H1 (cell line): ENCODE data around the gene CCL22. TPM values are rescaled to one million over a fixed set of nuclear protein-coding genes. Genes with fewer than 3 reads are reported as not detected.

ENCODE experiments used
- CTCF ChIA-PET: fragments of 300-600 bp; sonication (Branson Sonifier 250); formaldehyde crosslinking; loops from one replicate; lab custom pipeline; 2021; ENCODE audit not compliant: partially characterized antibody; lab: Charles Lee
- POLR2A ChIA-PET: fragments of 300-600 bp; sonication (Branson Sonifier 250); formaldehyde crosslinking; loops from one replicate; lab custom pipeline; 2021; ENCODE audit warnings: inconsistent platforms; ENCODE audit not compliant: partially characterized antibody; lab: Charles Lee
- DNase-seq, 2 experiments: peaks; one replicate each; pipeline versions ENCODE4 v3.0.0 to v3.0.0-alpha.2; 2010 to 2022; ENCODE audit warnings: low spot score in 2 of 2, low read depth in 1 of 2, mixed read lengths in 1 of 2
- FAIRE-seq: peaks from 2 replicates; lab custom pipeline; 2011; peaks lifted over from hg19 to GRCh38; lab: Jason Lieb, UNC
- H2AFZ ChIP-seq: 2 replicates; pipeline ENCODE4 v1.8.1; 2012; ENCODE audit warnings: low read length, inconsistent platforms
- H2AK5ac ChIP-seq: 2 replicates; pipeline ENCODE4 v1.6.1; 2013; ENCODE audit warnings: low read depth, low read length
- H2BK120ac ChIP-seq: replicated peaks from 2 replicates; pipeline ENCODE3; 2013; ENCODE audit warnings: low read depth, low read length, inconsistent platforms
- H2BK12ac ChIP-seq: 2 replicates; pipeline ENCODE4 v1.6.1; 2013; ENCODE audit warnings: low read depth, low read length
- H2BK15ac ChIP-seq: 2 replicates; pipeline ENCODE4 v1.6.1; 2013; ENCODE audit warnings: low read length
- H2BK20ac ChIP-seq: 2 replicates; pipeline ENCODE4 v1.6.1; 2013; ENCODE audit warnings: low read length
- H2BK5ac ChIP-seq: 2 replicates; pipeline ENCODE4 v1.6.1; 2013; ENCODE audit warnings: low read depth, low read length
- H3K14ac ChIP-seq: 2 replicates; pipeline ENCODE4 v1.6.1; 2013; ENCODE audit warnings: inconsistent platforms; ENCODE audit not compliant: insufficient read length
- H3K18ac ChIP-seq: 2 replicates; pipeline ENCODE4 v1.6.1; 2013; ENCODE audit warnings: low read length; ENCODE audit errors: extremely low read depth
- H3K23ac ChIP-seq: 2 replicates; pipeline ENCODE4 v1.6.1; 2013; ENCODE audit warnings: inconsistent platforms; ENCODE audit not compliant: insufficient read length
- H3K23me2 ChIP-seq: 2 replicates; pipeline ENCODE4 v1.6.1; 2013; ENCODE audit warnings: low read depth, low read length
- H3K27ac ChIP-seq: 2 replicates; pipeline ENCODE4 v1.6.1; 2011; ENCODE audit warnings: low read depth, low read length, inconsistent platforms
- H3K27me3 ChIP-seq, 4 experiments: replicated peaks in 1 of 4; 1 replicate in 1 of 4; 2 replicates in 3 of 4; pipeline versions ENCODE4 v1.6.1 to v1.8.1; 2011 to 2013; ENCODE audit warnings: low read length in 3 of 4, mild to moderate bottlenecking in 3 of 4, inconsistent platforms in 2 of 4, mixed read lengths in 2 of 4, moderate library complexity in 1 of 4; ENCODE audit not compliant: control insufficient read depth in 3 of 4, insufficient read depth in 3 of 4; ENCODE audit errors: extremely low read depth in 1 of 4
- H3K36me3 ChIP-seq, 4 experiments: 2 replicates each; pipeline versions ENCODE4 v1.6.1 to v1.8.1; 2011 to 2013; ENCODE audit warnings: mild to moderate bottlenecking in 4 of 4, low read length in 3 of 4, moderate library complexity in 2 of 4, control low read depth in 1 of 4, inconsistent platforms in 1 of 4; ENCODE audit not compliant: insufficient read depth in 4 of 4, control insufficient read depth in 2 of 4
- H3K4ac ChIP-seq: replicated peaks from 2 replicates; pipeline ENCODE3; 2013; ENCODE audit warnings: low read length, low read depth, mixed read lengths, inconsistent platforms; ENCODE audit not compliant: insufficient read length
- H3K4me1 ChIP-seq, 4 experiments: replicated peaks in 1 of 4; 1 replicate in 1 of 4; 2 replicates in 3 of 4; pipeline versions ENCODE4 v1.6.1 to v1.8.1; 2011 to 2013; ENCODE audit warnings: low read length in 3 of 4, inconsistent platforms in 2 of 4, mixed read lengths in 1 of 4; ENCODE audit not compliant: insufficient read depth in 4 of 4, control insufficient read depth in 3 of 4
- H3K4me2 ChIP-seq, 2 experiments: 2 replicates each; pipeline versions ENCODE4 v1.6.1 to v1.8.1; 2011 to 2013; ENCODE audit warnings: low read depth in 2 of 2, low read length in 2 of 2, control low read depth in 1 of 2, inconsistent platforms in 1 of 2, mild to moderate bottlenecking in 1 of 2; ENCODE audit not compliant: insufficient read depth in 1 of 2
- H3K4me3 ChIP-seq, 4 experiments: fragments of 200-600, 300-600 bp in 1 of 4; sonication (generic), shearing (Covaris generic), sonication (Bioruptor Twin) in 1 of 4; 2 replicates each; pipeline versions ENCODE4 v1.5.1 to v1.8.1; 2011 to 2016; ENCODE audit warnings: low read length in 4 of 4, low read depth in 3 of 4, control low read depth in 2 of 4, inconsistent platforms in 2 of 4, mild to moderate bottlenecking in 2 of 4, mixed read lengths in 1 of 4, moderate library complexity in 1 of 4; ENCODE audit not compliant: insufficient read depth in 2 of 4; ENCODE audit errors: extremely low read depth in 1 of 4
- H3K56ac ChIP-seq: replicated peaks from 2 replicates; pipeline ENCODE3; 2013; ENCODE audit warnings: low read depth, mild to moderate bottlenecking, mixed read lengths, low read length, inconsistent platforms; ENCODE audit not compliant: insufficient read length
- H3K79me1 ChIP-seq: 2 replicates; pipeline ENCODE4 v1.6.1; 2013; ENCODE audit warnings: low read depth, low read length, control low read depth
- H3K79me2 ChIP-seq, 2 experiments: 2 replicates each; pipeline versions ENCODE4 v1.6.1 to v1.8.1; 2012 to 2013; ENCODE audit warnings: low read length in 2 of 2, mild to moderate bottlenecking in 2 of 2, inconsistent platforms in 1 of 2; ENCODE audit not compliant: insufficient read depth in 2 of 2, control insufficient read depth in 1 of 2
- H3K9ac ChIP-seq, 4 experiments: replicated peaks in 1 of 4; 1 replicate in 1 of 4; 2 replicates in 3 of 4; pipeline versions ENCODE4 v1.6.1 to v1.8.1; 2011 to 2013; ENCODE audit warnings: low read depth in 3 of 4, low read length in 3 of 4, control low read depth in 2 of 4, mild to moderate bottlenecking in 2 of 4, moderate library complexity in 2 of 4, inconsistent platforms in 1 of 4; ENCODE audit errors: extremely low read depth in 1 of 4
- H3K9me3 ChIP-seq, 2 experiments: 2 replicates each; pipeline versions ENCODE4 v1.6.1 to v1.8.1; 2012 to 2013; ENCODE audit warnings: mild to moderate bottlenecking in 2 of 2, moderate library complexity in 2 of 2, control low read depth in 1 of 2, inconsistent platforms in 1 of 2, low read depth in 1 of 2, low read length in 1 of 2, mixed read lengths in 1 of 2; ENCODE audit not compliant: insufficient read depth in 2 of 2
- H4K20me1 ChIP-seq, 2 experiments: replicated peaks in 1 of 2; 2 replicates each; pipeline versions ENCODE3 to v1.8.1; 2011 to 2013; ENCODE audit warnings: inconsistent platforms in 2 of 2, low read length in 2 of 2, mild to moderate bottlenecking in 1 of 2; ENCODE audit not compliant: insufficient read depth in 2 of 2, control insufficient read depth in 1 of 2
- H4K5ac ChIP-seq: 2 replicates; pipeline ENCODE4 v1.6.1; 2013; ENCODE audit warnings: low read length, low read depth, mixed read lengths, inconsistent platforms; ENCODE audit not compliant: insufficient read length
- H4K8ac ChIP-seq: 2 replicates; pipeline ENCODE4 v1.8.0; 2013; ENCODE audit warnings: mild to moderate bottlenecking, moderate library complexity, low read length, inconsistent platforms; ENCODE audit not compliant: insufficient read depth; ENCODE audit errors: extremely low read depth
- H4K91ac ChIP-seq: replicated peaks from 2 replicates; pipeline ENCODE3; 2013; ENCODE audit warnings: low read length, mixed read lengths, inconsistent platforms; ENCODE audit not compliant: insufficient read length
- ASH2L ChIP-seq: fragments of 200-600, 300-600 bp; sonication (generic); IDR thresholded peaks from one replicate; pipeline ENCODE4 v1.7.1; 2017; ENCODE audit warnings: low read length
- BRCA1 ChIP-seq: IDR thresholded peaks from 2 replicates; pipeline ENCODE4 v1.6.1; 2012; ENCODE audit warnings: low read depth, low read length, improper control_type of control experiment
- E2F6 ChIP-seq: IDR thresholded peaks from 2 replicates; pipeline ENCODE4 v1.6.1; 2012; ENCODE audit warnings: inconsistent platforms
- HDAC2 ChIP-seq, 2 experiments: fragments of 300-600 bp in 1 of 2; sonication (generic) in 1 of 2; IDR thresholded peaks; 2 replicates each; pipeline ENCODE4 v1.6.1; 2011 to 2012; ENCODE audit warnings: low read depth in 2 of 2, low read length in 2 of 2, mild to moderate bottlenecking in 2 of 2, moderate library complexity in 2 of 2, borderline replicate concordance in 1 of 2, inconsistent platforms in 1 of 2
- POLR2A ChIP-seq, 2 experiments: IDR thresholded peaks; 1 replicate in 1 of 2; 2 replicates in 1 of 2; pipeline ENCODE4 v1.6.1; 2011; ENCODE audit warnings: low read depth in 2 of 2, low read length in 2 of 2, mild to moderate bottlenecking in 2 of 2; ENCODE audit errors: control extremely low read depth in 1 of 2
- POLR2AphosphoS5 ChIP-seq: IDR thresholded peaks from 2 replicates; pipeline ENCODE4 v1.6.1; 2011; ENCODE audit warnings: low read depth, low read length
- RFX5 ChIP-seq: IDR thresholded peaks from 2 replicates; pipeline ENCODE4 v1.6.1; 2011; ENCODE audit warnings: low read depth, low read length, improper control_type of control experiment, borderline replicate concordance
- SP4 ChIP-seq: IDR thresholded peaks from 2 replicates; pipeline ENCODE4 v1.6.1; 2012; ENCODE audit warnings: low read length, inconsistent platforms
- SUZ12 ChIP-seq: fragments of 200-600 bp; sonication (generic); IDR thresholded peaks from 2 replicates; pipeline ENCODE4 v1.6.1; 2012; ENCODE audit warnings: mild to moderate bottlenecking, inconsistent platforms, low read length, moderate library complexity, mixed read lengths
- TAF7 ChIP-seq: optimal IDR thresholded peaks from 2 replicates; pipeline ENCODE3; 2011; ENCODE audit warnings: low read depth, mild to moderate bottlenecking, inconsistent platforms, low read length, moderate library complexity, borderline replicate concordance
- WGBS, 2 experiments: shearing (Covaris generic) in 1 of 2; methylation state at CpG; one replicate each; pipeline versions ENCODE4 v1.1.6 to v1.1.7; 2013 to 2015; ENCODE audit warnings: low lambda C conversion rate in 2 of 2, mixed read lengths in 2 of 2, inconsistent platforms in 1 of 2, low coverage in 1 of 2, missing lambda C conversion rate in 1 of 2; ENCODE audit not compliant: insufficient replicate concordance in 2 of 2, insufficient coverage in 1 of 2, insufficient read length in 1 of 2; ENCODE audit errors: extremely low coverage in 1 of 2, missing lambda C conversion rate in 1 of 2; 5-methylcytosine and 5-hydroxymethylcytosine counted together
- polyA plus RNA-seq, 7 experiments: library from polyadenylated mRNA; depleted of rRNA in 3 of 7; stranded (reverse) in 5 of 7; unstranded in 2 of 7; fragments of >200 nt in 5 of 7; fragments of 200-250 nt in 2 of 7; gene quantifications; 1 replicate in 5 of 7; 2 replicates in 1 of 7; 4 replicates in 1 of 7; pipeline versions ENCODE4 v1.2.1 to v1.2.3, GENCODE V29; 2011 to 2013; ENCODE audit warnings: missing spikeins in 2 of 7, mixed read lengths in 2 of 7
- total RNA-seq: library from RNA; stranded (reverse); fragmentation: NEBNext Ultra II Directional; extraction: Animal tissue kit (Norgen Biotek cat#: 25700); gene quantifications from 2 replicates; pipeline ENCODE4 v1.2.1, GENCODE V29; 2021

The CCL22 gene
- total and polyA plus RNA-seq, 2 of the 8 experiments (the other 6 are each of a cell fraction or from before 2014, with no cell fraction given) = not detected

DNA sequence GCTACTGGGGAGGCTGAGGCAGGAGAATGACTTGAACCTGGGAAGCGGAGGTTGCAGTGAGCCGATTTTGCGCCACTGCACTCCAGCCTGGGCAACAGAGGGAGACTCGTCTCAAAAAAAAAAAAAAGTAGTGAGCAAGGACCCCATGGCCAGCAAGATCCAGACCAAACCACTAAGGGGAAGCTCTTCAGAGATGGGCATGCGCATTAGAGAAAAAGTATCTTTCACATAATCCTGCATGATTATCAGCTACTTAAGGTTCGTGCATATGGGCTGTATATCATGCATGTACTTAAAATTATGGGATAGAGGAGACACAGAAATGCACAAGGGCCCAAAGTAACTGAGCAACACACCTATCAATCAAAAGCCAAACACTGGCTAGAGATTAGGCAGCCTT lies 10.7 kb upstream of the CCL22 start:
- Histone ChIP-seq H3K27me3 (peaks cover 0 to 2% (median 0%) of the 10 kb centered on the region in 4 experiments; a peak in 1 of 7 replicates), H3K23me2 (no peaks in the 10 kb centered on the region), H2BK12ac (no peak overlapping the region), H3K36me3 (no peaks in the 10 kb centered on the region), H4K8ac (no peak overlapping the region), H2AK5ac (no peak overlapping the region), H3K9ac (no peak overlapping the region), H3K56ac (no peak overlapping the region), H4K20me1 (no peaks in the 10 kb centered on the region), H3K18ac (no peak overlapping the region), H2BK5ac (no peak overlapping the region), H3K4ac (no peak overlapping the region), H3K4me2 (no peak overlapping the region), H2AFZ (no peak overlapping the region), H3K4me3 (no peak overlapping the region), H2BK20ac (no peak overlapping the region), H3K4me1 (no peaks in the 10 kb centered on the region), H3K9me3 (no peaks in the 10 kb centered on the region), H3K27ac (no peak overlapping the region), H3K79me2 (no peaks in the 10 kb centered on the region), H2BK120ac (no peak overlapping the region), H4K91ac (no peak overlapping the region), H3K79me1 (no peaks in the 10 kb centered on the region), H3K23ac (no peak overlapping the region), H3K14ac (no peak overlapping the region), H4K5ac (no peak overlapping the region), H2BK15ac (no peak overlapping the region)
- ChIA-PET POLR2A (no interaction called here), CTCF (interaction anchor here (1.0 kb wide), 1 partner anchor 69 kb away, joined by 3 read pairs; no protein-coding TSS in a partner anchor)
- DNase-seq (no peak), FAIRE-seq (no peak)
- WGBS, 2 experiments = 90% methylated on average over 5 of the region's 6 CpGs; no CpG with 5 or more reads in 1 of the 2 experiments
- TF ChIP-seq POLR2AphosphoS5 = no peak
- no peak for TF ChIP-seq ASH2L
- no peak for TF ChIP-seq E2F6
- TF ChIP-seq POLR2A (IDR thresholded peaks at IDR 0.05; ENCODE audit: control extremely low read depth in 1 of 2, low read depth in 2 of 2, low read length in 2 of 2) = no peak
- TF ChIP-seq TAF7 = no peak
- TF ChIP-seq SP4 = no peak
- TF ChIP-seq HDAC2 (IDR thresholded peaks at IDR 0.05; ENCODE audit: borderline replicate concordance in 1 of 2, low read depth in 2 of 2, low read length in 2 of 2) = no peak
- no peak for TF ChIP-seq RFX5
- no peak for TF ChIP-seq SUZ12
- TF ChIP-seq BRCA1 = no peak
